GM18520 (cell line): ENCODE results near the gene ATP5PO.
"Not testable (repeated sequence)": the region's sequence is repeated elsewhere in the genome, so short reads cannot be mapped to it uniquely, and the experiment has no call there.

Experiments used
- ATAC-seq: cut with Tn5 transposase; IDR thresholded peaks from one replicate; pipeline ENCODE4 v1.9.1; 2021; ENCODE audit not compliant: unreplicated experiment

ATP5PO gene

DNA sequence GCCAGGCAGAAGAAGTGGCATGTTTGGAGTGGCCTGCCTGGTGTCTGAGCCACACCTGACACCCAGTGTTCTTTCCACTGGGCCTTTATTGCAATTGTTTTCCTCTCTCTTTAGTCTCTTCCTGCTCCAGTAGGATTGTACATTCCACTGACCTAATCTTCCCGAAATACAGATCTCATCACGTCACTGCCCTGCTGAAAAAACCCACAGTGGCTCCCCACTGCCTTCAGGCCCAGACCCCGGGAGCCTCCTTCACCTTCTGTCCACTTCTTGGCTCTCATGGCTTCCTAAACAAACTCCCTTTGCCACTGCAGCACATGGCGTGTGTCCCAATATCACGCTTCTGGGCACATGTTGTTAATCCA, 25.3 kb upstream of the ATP5PO start:
- ATAC-seq: no peak

DNA sequence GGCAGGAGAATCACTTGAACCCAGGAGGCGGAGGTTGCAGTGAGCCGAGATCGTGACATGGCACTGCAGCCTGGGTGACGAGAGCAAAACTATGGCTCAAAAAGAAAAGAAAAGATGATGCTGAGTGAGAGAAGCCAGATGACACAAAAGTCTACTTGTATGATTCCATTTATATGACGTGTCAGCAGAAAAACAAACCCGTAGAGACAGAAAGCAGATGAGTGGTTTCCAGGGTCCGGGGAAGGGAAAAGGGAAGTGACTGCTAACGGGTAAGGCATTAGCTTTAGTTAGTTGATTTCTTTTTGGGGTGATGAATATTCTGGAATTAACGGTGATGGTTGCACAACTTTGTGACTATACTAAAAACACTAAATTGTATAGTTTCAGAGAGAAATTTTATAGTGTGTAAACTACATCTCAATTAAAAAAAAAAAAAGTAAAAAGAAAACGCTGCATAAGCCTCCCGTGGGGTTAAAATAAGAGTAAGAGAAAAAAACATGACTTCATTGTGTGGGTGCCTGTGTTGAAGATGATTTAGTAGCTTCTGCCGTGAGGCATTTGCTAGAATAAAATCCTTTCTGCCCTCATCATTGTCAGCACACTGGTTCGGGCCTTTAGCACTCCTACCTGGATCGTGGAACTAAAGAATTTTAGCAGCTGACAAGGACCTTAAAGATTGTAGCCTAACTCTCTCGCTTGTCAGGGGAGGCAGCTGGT, 24.7 kb upstream of the ATP5PO start:
- no peak for ATAC-seq

DNA sequence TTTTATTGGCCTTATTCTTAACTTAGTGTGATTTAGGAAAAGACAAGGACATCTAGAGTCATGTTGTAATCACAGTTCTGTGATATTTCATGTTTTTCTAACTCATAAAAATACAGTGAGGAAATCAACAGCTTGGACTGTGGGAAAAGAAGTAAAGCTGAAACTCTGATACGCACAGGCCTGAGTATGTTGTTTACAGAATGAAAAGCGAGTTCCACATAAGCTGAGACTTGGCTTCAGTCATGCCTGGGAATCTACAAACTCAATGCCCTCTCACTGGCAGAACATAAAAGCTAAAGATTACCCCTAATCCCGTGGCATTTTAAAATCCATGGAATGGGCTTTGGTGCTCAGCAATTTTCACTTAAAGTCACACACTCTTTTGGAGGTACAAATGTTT, 23.6 kb upstream of the ATP5PO start:
- no peak for ATAC-seq

- no peak for ATAC-seq
These were observed 22.8 kb upstream of the ATP5PO start for GRCh38 chr21:33938381-33938780.

GRCh38 chr21:33937931-33938339, 22.3 kb upstream of the ATP5PO start:
- ATAC-seq: no peak

DNA sequence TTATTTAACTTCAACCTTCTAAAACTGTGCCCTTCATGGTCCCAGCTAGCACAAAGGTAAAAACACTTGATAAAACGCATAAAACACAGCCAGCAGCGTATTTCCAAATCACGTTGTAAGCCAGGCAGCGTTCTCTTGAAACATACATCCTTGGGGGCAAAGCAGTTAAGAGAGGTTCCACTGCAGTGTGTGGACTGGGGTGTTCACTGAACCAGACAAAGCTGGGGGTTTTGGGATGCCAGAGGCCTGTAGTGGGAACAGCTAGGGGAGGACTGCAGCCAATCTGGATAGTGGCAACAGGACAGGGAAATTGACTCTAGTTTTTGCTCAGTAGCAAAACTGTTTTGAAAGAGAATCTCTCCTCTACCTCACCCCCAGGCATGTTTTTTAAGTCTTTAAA, 21.5 kb upstream of the ATP5PO start:
- ATAC-seq: no peak

- no peak for ATAC-seq
These were observed 20.9 kb upstream of the ATP5PO start for GRCh38 chr21:33936301-33937038.

GRCh38 chr21:33932731-33933130, 17.1 kb upstream of the ATP5PO start:
- ATAC-seq: no peak

DNA sequence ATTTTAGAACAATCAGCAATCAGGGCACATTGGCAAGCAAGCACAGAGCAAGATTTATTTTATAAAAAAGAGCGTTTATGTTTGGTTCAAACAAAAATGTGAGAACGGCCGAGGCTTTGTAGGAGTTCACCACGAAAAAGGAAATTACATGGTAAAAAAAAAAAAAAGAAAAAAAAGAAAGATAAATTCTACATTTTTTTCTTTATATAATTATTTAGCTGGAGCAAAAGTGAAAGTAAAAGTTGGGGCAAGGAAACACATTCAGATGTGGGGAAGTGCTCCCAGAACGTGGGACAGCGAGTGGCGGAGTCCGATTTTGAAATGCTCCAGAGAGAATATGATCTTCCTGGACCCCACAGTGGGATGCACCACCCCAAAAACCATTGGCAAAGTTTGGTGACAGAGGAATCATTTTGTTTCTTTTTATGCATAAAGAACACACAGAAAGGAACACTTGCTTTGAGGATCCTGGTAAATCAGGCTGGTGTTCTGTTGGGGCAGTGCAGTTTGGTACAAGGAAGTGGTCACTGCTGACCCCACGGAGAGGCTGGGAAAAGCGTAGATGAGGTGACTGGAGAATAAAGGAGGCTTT, 16.3 kb upstream of the ATP5PO start:
- no peak for ATAC-seq

DNA sequence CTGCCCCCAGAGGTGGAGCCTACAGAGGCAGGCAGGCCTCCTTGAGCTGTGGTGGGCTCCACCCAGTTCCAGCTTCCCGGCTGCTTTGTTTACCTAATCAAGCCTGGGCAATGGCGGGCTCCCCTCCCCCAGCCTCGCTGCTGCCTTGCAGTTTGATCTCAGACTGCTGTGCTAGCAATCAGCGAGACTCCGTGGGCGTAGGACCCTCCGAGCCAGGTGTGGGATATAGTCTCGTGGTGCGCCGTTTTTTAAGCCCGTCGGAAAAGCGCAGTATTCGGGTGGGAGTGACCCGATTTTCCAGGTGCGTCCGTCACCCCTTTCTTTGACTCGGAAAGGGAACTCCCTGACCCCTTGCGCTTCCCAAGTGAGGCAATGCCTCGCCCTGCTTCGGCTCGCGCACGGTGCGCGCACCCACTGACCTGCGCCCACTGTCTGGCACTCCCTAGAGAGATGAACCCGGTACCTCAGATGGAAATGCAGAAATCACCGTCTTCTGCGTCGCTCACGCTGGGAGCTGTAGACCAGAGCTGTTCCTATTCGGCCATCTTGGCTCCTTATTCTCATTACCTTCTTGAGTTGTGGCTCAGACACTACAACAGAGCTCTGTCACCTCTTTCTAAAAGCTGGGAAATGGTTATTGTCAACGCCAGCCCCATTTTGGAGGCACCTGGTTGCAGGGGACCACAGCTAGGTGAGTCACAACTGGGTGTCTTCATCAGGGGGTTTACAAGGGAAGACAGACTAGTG, 15.6 kb upstream of the ATP5PO start:
- not testable (repeated sequence) for ATAC-seq

GRCh38 chr21:33926248-33926647, 10.6 kb upstream of the ATP5PO start:
- ATAC-seq: not testable (repeated sequence)

GRCh38 chr21:33924766-33925100, 9.1 kb upstream of the ATP5PO start:
- ATAC-seq: no peak

- peak; percentile 67 for ATAC-seq
These were observed 8.6 kb upstream of the ATP5PO start for GRCh38 chr21:33924079-33924765.

- no peak for ATAC-seq
These were observed 1.8 kb upstream of the ATP5PO start for GRCh38 chr21:33917421-33917820.

DNA sequence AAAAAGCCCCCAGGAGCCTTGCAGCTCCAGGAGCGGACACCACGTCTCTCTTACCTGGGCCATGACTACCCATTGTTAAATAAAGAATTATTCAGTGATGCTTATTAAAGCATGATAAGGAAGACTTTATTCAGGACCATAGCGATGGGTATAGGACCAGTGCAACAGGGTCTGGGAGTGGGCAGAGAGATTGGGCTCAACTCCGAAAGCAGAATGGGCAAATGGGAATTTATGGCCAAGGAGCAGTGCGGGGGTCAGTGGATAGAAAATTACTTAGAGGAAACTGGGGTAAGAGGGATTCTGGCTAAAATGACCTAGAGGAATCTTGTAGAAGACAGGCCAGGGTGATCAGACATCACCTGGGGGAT, 580 bp upstream of the ATP5PO start:
- ATAC-seq: no peak

GRCh38 chr21:33914188-33914587, 1.4 kb downstream of the ATP5PO start:
- ATAC-seq: no peak

- ATAC-seq: no peak
These were observed 5.8 kb downstream of the ATP5PO start for GRCh38 chr21:33909756-33910155.

DNA sequence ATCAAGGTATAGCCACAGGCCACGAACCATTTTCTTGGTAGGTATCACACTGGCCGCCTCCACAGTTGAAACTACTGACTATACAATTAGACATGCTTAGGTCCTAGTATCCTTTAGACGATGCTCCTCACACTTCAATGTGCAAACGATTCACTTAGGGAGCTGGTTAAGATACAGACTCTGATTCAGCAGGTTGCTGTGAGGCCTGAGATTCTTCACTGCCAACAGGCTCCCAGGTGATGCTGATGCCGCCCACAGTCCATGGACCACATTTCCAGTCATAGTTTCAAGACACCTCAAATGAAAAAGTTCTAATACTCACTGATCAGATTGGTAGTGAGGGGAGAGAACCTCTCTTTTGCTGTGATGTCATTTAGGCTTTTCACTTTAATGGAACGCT, 6.8 kb downstream of the ATP5PO start:
- ATAC-seq: no peak

- no peak for ATAC-seq
These were observed 11.6 kb downstream of the ATP5PO start for GRCh38 chr21:33904041-33904440.

GRCh38 chr21:33902349-33902748, 13.3 kb downstream of the ATP5PO start:
- no peak for ATAC-seq
